ENCODE results near the gene SEPTIN11. TPM values are rescaled to one million over a fixed set of nuclear protein-coding genes. Genes with fewer than 3 reads are reported as not detected.

Gene SEPTIN11
- total RNA-seq, 1 donor from 2014 or later = 331 TPM

GRCh38 chr4:76977736-76978350, 28.3 kb downstream of the SEPTIN11 start:
- DNase-seq (ENCODE audit: low spot score) = no peak

GRCh38 chr4:76979236-76979635, 29.7 kb downstream of the SEPTIN11 start:
- no peak for DNase-seq (ENCODE audit: low spot score)

- DNase-seq (ENCODE audit: low spot score) = no peak
Measured at GRCh38 chr4:76980261-76980660, 30.7 kb downstream of the SEPTIN11 start.

DNA sequence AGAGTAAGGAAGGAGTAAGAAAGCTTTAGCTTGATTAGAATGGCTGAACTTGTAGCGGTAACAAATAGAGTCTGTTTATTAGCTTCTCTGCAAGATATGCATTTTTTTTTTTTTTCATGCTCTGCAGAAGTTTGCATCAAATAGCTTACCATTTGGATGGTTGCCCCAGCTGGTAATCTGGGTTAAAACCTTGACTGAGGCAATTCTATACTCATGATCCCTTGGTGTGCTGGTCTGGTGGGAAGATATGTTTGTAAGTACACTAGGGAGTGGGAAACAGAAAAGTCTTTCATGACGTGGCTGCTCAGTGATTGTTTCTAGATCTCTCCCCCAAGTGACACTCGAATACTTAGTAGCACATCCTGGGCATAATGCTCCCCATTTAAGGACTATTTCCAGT, 32.1 kb downstream of the SEPTIN11 start:
- no peak for DNase-seq (ENCODE audit: low spot score)

DNA sequence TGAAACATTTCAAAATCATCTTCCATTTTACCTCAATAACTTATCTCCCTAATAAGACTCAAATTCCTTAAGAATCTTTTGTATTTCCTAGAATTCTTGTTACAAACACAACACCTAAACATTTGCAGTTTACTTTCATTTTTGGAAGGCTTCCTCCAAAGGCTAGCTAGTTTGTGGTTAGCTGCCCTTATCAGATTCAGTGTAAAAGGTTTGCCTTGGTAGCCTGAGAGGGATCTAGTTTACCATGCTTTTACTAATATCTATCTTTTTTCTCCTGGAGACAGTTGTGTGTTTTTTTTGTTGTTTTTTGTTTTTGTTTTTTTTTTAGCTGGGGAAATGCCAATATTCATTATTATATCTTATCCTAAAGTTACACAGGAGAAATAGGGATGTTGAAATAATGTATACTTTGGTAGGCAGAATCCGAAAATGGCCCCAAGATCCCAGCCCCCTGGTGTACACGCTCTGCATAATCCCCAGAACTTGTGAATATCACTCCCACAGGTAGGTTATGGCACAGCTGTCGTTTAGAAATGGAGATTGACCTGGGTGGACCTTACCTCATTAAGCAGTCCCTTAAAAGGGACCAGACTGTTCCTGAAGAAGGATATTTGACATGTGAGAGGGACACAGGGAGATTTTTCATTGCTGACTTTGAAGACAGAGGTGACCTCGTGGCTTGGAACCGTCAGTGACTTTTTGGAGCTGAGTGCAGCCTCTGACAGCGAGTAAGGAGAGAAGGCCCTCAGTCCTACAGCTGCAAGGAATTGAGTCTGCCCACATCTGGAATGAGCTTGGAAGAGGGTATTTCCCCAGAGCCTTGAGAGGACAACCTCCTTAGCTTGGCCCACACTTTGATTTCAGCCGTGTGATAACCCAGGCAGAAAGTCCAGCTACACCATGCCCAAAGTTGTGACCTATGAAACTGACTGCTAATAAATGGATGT, 33.4 kb downstream of the SEPTIN11 start:
- DNase-seq (ENCODE audit: low spot score) = no peak

- DNase-seq (ENCODE audit: low spot score) = no peak
Measured at GRCh38 chr4:76984127-76984526, 34.6 kb downstream of the SEPTIN11 start.

DNA sequence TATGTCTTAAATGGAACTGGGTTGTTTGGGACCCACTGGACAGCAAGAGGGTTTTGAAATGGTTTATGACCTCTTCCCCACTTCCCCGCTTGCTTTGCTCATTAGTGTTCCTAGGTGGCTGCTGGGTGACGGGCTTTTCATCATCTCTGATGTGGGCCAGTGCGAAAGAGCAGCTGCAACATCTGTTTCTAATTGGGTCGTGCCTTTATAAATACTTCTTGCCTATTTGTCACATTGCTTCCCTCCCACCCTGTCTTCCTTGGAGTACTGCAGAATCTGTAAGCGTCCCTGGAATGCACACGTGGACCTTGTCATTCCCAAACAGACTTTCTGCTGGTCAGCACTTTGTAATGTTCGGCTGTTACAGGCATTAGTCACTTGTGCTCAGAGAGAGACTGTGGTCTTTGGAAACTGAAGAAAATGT, 35.2 kb downstream of the SEPTIN11 start:
- DNase-seq (ENCODE audit: low spot score) = no peak

GRCh38 chr4:76987153-76987591, 37.6 kb downstream of the SEPTIN11 start:
- DNase-seq (ENCODE audit: low spot score) = no peak

GRCh38 chr4:76987685-76988084, 38.1 kb downstream of the SEPTIN11 start:
- no peak for DNase-seq (ENCODE audit: low spot score)

- no peak for DNase-seq (ENCODE audit: low spot score)
Measured at GRCh38 chr4:76989391-76990061, 40.0 kb downstream of the SEPTIN11 start.

GRCh38 chr4:76990288-76991080, 40.9 kb downstream of the SEPTIN11 start:
- DNase-seq (ENCODE audit: low spot score) = no peak

- DNase-seq (ENCODE audit: low spot score) = no peak
Measured at GRCh38 chr4:76991161-76991660, 41.7 kb downstream of the SEPTIN11 start.

DNA sequence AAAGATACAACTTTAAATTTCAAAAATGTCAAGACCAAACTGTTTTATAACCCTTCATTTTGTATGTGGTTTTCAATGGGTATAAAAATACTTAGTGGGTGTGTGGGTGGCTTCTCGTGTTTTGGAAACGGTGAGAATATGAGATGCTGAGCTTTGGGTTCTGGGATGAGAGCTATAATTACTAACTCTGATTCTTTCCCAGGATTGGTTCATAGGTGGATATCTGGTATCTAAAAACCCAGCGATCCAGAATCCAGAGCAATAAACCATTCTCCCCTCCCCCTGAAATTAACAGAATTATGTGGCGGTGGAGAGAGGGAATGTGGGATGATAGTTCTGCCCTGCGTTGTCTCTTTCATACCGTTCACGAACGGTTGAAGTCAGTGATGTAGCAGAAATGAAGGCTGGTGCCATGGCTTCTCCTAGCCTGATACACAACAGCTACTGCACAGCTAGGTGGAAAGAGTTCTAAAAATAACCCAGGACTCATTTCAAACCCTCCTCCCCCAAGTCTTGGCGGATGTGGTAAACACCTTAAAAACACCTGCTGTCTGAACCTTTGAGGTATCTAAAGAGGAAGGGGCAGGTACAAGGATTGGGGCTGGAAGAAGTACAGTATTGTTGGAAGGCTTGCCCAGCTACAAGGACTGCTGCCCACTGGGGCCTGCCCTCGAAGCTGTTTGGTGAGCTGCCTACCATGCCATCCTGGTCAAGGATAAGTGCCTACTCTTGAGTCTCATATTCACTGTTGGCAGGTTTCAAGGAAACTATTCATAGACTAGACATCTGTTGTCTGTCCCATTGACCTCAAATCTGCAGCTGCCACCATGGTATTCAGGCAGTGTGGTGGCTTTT, 44.5 kb downstream of the SEPTIN11 start:
- no peak for DNase-seq (ENCODE audit: low spot score)

- DNase-seq (ENCODE audit: low spot score) = no peak
Measured at GRCh38 chr4:76995776-76996175, 46.2 kb downstream of the SEPTIN11 start.

DNA sequence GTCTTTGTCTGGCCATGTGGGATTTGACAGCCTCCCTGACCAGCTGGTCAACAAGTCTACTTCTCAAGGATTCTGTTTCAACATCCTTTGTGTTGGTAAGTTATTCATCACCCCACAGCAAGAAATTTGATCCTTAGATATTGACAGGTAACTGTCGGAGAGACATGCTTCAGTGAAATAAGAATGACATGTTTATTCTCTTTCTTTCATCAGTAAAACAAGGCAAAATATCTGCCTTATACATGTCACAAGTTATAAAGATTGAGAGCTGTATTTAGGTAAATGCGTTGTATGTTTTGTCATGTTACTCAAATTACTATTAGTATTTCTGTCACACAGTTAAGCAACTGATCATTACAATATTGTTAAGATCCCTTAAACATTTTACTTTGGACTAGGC, 46.9 kb downstream of the SEPTIN11 start:
- DNase-seq (ENCODE audit: low spot score) = no peak

DNA sequence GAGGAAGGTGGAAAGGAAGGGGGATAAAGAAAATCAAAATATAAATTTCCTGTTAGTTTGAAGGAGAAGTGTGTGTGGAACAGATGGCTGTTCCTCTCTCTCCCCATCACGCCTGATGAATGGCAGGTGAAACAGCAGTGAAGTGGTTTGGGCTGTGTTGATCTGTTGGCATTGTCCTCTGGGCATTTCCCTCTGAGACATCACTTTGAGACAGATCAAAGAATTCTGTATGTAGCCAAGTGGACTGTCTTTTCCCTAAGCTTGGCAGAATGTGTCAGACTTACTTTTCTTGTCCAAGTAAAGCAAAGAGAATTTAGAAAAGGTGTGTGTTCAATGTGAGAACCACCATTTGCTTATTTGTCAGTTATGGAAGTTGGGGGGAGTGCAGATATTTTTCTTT, 47.5 kb downstream of the SEPTIN11 start:
- DNase-seq (ENCODE audit: low spot score) = no peak

DNA sequence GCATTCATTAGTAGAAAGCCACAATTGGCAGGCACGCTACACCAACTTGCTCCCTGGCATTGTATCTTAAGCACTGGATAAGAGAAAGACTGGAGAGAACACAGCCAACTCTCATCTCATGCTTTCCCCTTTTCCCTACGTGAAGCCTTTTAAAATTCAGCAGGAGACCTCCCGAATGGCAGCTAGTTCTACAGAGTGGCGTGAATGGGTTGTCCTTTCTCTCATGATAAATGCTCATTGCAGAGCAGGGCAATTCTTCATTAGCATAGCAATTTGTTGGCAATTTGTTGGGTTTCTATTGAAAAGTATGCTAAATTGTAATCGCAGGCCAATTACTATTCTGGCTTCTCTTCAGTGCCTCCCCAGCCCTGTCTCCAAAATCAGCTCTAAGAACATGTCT, 48.0 kb downstream of the SEPTIN11 start:
- no peak for DNase-seq (ENCODE audit: low spot score)

GRCh38 chr4:76998251-76998901, 48.8 kb downstream of the SEPTIN11 start:
- no peak for DNase-seq (ENCODE audit: low spot score)
